NCI-H1436 treated with DMSO at 0.1 percent for 48 hours (cell line): Measurements from ENCODE around the gene NEMF.
"Not testable (repeated sequence)": the region's sequence is repeated elsewhere in the genome, so short reads cannot be mapped to it uniquely, and the experiment has no call there.

ENCODE experiments used
- DNase-seq: peaks from one replicate; lab custom pipeline; 2025; lab: John Stamatoyannopoulos, UW

NEMF gene

GRCh38 chr14:49754570-49755097 lies 98.0 kb downstream of the NEMF start:
- no peak for DNase-seq

GRCh38 chr14:49746476-49746875 lies 106.1 kb downstream of the NEMF start:
- not testable (repeated sequence) for DNase-seq

DNA sequence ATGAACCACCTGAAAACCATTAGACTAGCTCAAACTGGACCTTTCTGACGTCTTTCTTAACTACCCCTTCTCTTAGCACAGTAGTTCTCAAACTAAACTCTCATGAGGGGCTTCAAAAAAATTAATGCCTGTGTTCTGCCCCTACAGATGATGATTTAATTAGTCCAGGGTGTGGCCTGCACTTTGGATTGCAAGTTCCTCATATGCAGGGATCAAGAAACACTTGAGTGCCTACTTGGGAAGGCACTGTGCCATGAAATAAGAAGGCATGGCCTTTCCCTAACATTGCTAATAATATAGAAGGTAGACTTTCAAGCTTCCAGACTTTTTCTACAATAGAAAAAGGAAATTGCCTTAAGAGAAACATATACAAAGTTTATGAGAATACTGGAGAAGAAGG lies 107.4 kb downstream of the NEMF start:
- DNase-seq = no peak

DNA sequence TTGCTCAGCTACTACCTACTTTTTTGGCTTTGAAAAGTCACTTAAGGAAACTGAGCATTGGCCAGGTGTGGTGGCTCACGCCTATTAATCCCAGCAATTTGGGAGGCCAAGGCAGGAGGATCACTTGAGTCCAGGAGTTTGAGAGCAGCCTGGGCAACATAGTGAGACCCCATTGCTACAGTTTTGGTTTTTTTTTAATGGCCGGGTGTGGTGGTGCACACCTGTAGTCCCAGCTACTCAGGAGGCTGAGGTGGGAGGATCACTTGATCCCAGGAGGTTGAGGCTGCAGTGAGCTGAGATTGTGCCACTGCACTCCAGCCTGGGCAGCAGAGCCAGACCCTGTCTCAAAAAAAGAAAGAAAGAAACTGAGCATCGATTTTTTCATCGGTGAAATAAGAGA lies 116.9 kb downstream of the NEMF start:
- not testable (repeated sequence) for DNase-seq

DNA sequence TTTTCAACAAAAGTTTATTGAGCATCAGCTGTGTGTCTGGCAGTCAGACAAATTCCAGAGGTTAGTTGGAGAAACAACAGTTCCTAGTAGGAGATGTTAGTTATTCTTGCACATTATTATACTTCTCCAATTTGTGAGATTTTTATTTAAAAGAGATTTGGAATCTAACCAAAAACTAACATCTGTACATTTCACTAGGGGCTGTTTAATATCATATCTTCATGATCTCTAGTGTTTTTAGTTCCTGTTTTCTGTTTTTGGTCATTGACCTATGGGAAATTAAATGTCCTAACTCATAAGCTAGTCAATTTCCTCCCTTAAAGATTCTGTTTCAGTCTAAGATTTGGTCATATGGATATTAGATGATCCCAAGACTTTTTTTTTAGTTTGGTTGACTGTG lies 118.8 kb downstream of the NEMF start:
- DNase-seq = no peak

GRCh38 chr14:49732896-49733295 lies 119.7 kb downstream of the NEMF start:
- DNase-seq = no peak
